ENCODE data around the gene GJC3. TPM values are rescaled to one million over a fixed set of nuclear protein-coding genes. Genes with fewer than 3 reads are reported as not detected.
A peak's percentile ranks its signal among the peaks of the same experiment; 100 is the strongest.

Gene GJC3
- total RNA-seq, 1 experiment from 2014 or later: not detected

GRCh38 chr7:99929730-99930053 is 272 bp upstream of the GJC3 start:
- POLR2A ChIA-PET: no interaction called here
- Histone ChIP-seq H3K27me3 (ENCODE audit: control insufficient read depth, insufficient read depth, low read length) (peaks cover 38% of the 10 kb centered on the region), H3K27ac (ENCODE audit: low read length) (no peak overlapping the region), H3K9me3 (ENCODE audit: control insufficient read depth, insufficient read depth, low read depth, low read length) (no peaks in the 10 kb centered on the region), H3K36me3 (ENCODE audit: control insufficient read depth, insufficient read depth, low read length) (no peaks in the 10 kb centered on the region), H3K4me1 (ENCODE audit: control insufficient read depth, insufficient read depth, low read length) (no peaks in the 10 kb centered on the region; the same call in 1 of the 2 replicates), H3K4me3 (ENCODE audit: low read depth in 2 of 2, low read length in 2 of 2) (peak overlapping the region in 1 of 2 experiments; percentile 43; a peak in 3 of 4 replicates)
- CTCF ChIA-PET: interaction anchor here (1.0 kb wide), 2 partner anchors 60 to 123 kb away, joined by 3 to 4 read pairs; no protein-coding TSS in a partner anchor
- DNase-seq (ENCODE audit: low read depth, low spot score): no peak
- intact Hi-C loops (cut with micrococcal nuclease; ENCODE audit: unreplicated experiment): no loop called here
- BruUV-seq (replicated peaks): no TSS peak
- in situ Hi-C loops (cut with HindIII; ENCODE audit: low pct_unique_long_range_greater_than_20kb, low sequenced_read_pairs): no loop called here
- ATAC-seq: peak; percentile 50
- TF ChIP-seq REST (IDR thresholded peaks at IDR 0.05; ENCODE audit: insufficient read depth in 1 of 2, low read depth in 2 of 2, low read length in 1 of 2): no peak
- TF ChIP-seq CTCF (IDR thresholded peaks at IDR 0.05): peak; percentile 39; the same call in 1 of the 2 replicates
- no peak for TF ChIP-seq POLR2AphosphoS5 (IDR thresholded peaks at IDR 0.05; ENCODE audit: low read depth, low read length)

GRCh38 chr7:99928188-99928587 is 1.2 kb downstream of the GJC3 start:
- no TSS peak for BruUV-seq (replicated peaks)
- POLR2A ChIA-PET: no interaction called here
- Histone ChIP-seq H3K27me3 (ENCODE audit: control insufficient read depth, insufficient read depth, low read length) (peaks cover 39% of the 10 kb centered on the region), H3K27ac (ENCODE audit: low read length) (no peak overlapping the region), H3K4me3 (ENCODE audit: low read depth in 2 of 2, low read length in 2 of 2) (no peak overlapping the region), H3K9me3 (ENCODE audit: control insufficient read depth, insufficient read depth, low read depth, low read length) (no peaks in the 10 kb centered on the region), H3K36me3 (ENCODE audit: control insufficient read depth, insufficient read depth, low read length) (no peaks in the 10 kb centered on the region), H3K4me1 (ENCODE audit: control insufficient read depth, insufficient read depth, low read length) (no peaks in the 10 kb centered on the region; the same call in 1 of the 2 replicates)
- TF ChIP-seq SIN3A (IDR thresholded peaks at IDR 0.05; ENCODE audit: borderline replicate concordance, insufficient read depth, low read depth, low read length) (no peak), CTCF (IDR thresholded peaks at IDR 0.05) (no peak), TCF7L2 (IDR thresholded peaks at IDR 0.05; ENCODE audit: low read depth, low read length) (no peak), POLR2AphosphoS5 (IDR thresholded peaks at IDR 0.05; ENCODE audit: low read depth, low read length) (no peak), REST (IDR thresholded peaks at IDR 0.05; ENCODE audit: insufficient read depth in 1 of 2, low read depth in 2 of 2, low read length in 1 of 2) (no peak)
- ATAC-seq (no peak), DNase-seq (ENCODE audit: low read depth, low spot score) (no peak)
- intact Hi-C loops (cut with micrococcal nuclease; ENCODE audit: unreplicated experiment): no loop called here
- in situ Hi-C loops (cut with HindIII; ENCODE audit: low pct_unique_long_range_greater_than_20kb, low sequenced_read_pairs): no loop called here
- CTCF ChIA-PET: interaction anchor here (1.1 kb wide), 1 partner anchor 13 kb away, joined by 4 read pairs; no protein-coding TSS in a partner anchor
